TTC549 (cell line): ENCODE measurements around the gene ZSCAN21.

Source experiments
- FAIRE-seq: peaks from 2 replicates; lab custom pipeline; 2012; peaks lifted over from hg19 to GRCh38; lab: Jason Lieb, UNC

Gene ZSCAN21

DNA sequence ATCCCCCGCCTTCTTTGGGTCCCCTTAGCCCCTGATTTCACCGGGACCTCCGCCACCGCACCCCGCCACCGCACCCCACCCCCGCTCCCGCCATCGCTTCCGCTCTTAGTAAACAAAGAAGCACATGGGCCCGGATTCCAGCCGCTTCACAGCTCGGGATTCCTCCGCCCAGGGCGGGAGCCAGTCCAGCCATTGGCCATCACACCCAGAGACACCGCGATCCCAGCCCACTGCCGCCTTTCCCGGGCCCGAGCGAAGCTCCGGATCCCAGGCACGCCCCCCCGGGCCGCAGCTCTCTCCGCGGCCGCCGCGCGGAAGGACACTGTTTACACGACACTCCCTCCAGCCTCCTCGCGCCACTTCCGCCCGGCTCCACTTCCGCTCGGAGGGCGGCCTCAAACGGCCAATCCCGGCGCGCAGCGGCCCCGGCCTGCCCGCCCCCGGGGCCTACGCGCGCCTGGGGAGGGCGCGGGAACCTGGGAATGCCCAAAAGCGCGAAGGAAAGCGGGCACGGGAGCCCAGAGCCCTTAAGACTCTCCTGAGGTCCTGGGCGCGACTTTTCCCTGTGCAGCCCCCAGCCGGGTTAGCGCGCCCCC, 50.9 kb downstream of the ZSCAN21 start:
- no peak for FAIRE-seq

DNA sequence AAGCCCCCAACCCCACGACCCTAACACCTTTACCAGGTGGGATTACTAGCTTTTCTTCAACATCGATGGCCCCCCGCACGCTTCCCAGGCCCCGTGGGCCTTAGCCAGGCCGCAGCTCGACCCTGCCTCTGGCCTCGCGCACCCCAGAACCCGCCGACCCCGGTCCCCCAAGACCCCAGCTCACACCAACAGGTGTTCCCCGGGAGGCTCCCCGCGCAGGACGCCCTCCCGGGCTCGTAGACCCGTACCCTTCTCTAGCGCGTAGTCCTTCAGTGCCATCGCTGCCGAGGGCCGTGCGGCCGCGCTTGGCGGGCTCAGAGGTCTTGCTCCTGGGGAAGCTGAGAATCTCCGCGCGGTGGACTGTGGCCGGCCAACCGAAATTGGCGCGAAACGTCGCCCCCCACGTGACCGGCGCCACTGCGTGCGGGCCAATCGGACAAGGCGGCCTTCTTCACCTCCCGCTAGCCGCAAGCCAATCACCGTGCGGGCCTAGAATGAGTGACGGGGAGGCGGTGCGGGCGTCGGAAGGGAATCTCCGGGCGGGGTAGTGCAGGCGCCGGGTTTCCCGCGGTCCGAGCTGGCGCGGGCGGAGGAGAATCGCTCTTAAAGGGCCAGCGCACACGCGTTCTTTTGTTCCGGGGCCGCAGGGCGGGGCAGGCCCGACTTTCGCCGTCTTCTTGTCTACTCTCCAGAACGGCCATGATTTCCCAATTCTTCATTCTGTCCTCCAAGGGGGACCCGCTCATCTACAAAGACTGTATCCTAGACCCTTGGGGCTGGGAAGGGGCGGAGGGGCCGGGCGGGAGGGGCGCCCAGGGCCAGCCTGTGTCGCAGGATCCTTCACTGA, 51.7 kb downstream of the ZSCAN21 start, which contains the start of the genes AP4M1 and MCM7:
Gene AP4M1, plus strand, starts transcription at position 628 of the 847 bp plus-strand sequence. Its CDS starts 72 bp downstream, at position 700.
Gene MCM7, minus strand, starts transcription at position 382 of the 847 bp plus-strand sequence. Its CDS starts 103 bp downstream, at position 279.
- FAIRE-seq: peak; percentile 39

DNA sequence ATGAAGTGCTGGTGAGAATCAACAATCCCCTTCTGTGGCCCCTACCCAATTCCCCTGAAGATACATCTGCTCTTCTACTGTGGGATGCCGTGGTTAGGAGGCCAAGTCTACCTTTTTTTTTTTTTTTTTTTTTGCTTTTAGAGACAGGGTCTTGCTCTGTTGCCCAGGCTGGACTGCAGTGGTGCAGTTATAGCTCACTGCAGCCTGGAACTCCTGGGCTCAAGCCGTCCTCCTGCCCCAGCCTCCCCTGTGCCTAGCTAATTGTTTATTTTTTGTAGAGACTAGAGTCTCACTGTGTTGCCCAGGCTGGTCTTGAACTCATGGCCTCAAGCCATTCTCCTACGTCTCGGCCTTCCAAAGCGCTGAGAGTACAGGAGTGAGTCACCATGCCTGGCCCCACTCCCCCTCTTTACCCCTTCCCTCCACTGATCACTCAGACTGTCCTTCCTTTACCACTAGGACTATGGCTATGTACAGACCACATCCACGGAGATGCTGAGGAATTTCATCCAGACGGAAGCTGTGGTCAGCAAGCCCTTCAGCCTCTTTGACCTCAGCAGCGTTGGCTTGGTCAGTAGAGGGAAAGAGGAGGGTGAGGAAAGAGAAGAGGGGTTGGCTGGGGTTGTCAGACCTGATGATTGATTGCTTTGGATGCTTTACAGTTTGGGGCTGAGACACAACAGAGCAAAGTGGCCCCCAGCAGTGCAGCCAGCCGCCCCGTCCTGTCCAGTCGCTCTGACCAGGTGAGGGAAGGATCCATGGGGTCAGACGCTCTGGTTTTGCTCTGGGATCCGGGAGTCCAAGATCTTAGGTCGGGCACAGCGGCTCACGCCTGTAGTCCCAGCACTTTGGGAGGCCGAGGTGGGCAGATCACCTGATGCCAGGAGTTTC, 53.6 kb downstream of the ZSCAN21 start:
- no peak for FAIRE-seq

DNA sequence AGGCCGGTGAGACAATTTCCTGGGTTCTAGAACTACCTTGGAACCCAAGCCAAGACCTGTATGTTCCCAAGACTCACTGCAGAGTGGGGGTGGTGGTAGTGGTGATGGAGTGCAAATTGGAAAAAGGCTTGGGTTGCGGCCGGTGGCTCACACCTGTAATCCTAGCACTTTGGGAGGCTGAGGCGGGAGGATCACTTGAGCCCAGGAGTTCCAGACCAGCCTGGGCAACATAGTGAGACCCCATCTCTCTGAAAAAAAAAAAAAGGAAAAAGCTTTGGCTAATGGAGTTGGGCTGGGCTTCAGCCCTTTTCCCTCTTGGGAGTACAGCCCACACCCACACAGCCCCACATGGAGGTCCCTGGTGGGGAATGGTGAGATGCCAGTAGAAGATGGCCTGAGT, 56.0 kb downstream of the ZSCAN21 start:
- no peak for FAIRE-seq

DNA sequence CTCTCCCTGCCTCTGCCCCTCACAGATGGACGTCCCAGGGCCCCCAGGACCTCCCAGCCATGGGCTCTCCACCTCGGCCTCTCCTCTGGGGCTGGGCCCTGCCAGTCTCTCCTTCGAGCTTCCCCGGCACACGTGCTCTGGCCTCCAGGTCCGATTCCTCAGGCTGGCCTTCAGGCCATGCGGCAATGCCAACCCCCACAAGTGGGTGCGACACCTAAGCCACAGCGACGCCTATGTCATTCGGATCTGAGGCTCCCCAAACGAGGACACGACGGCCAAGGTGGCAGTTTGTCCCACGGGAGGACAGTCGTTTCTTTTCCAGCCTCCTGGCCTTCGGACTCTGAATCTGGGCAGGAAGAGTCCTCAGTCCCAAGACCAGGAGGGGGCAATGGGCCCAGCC, 57.1 kb downstream of the ZSCAN21 start:
- no peak for FAIRE-seq

DNA sequence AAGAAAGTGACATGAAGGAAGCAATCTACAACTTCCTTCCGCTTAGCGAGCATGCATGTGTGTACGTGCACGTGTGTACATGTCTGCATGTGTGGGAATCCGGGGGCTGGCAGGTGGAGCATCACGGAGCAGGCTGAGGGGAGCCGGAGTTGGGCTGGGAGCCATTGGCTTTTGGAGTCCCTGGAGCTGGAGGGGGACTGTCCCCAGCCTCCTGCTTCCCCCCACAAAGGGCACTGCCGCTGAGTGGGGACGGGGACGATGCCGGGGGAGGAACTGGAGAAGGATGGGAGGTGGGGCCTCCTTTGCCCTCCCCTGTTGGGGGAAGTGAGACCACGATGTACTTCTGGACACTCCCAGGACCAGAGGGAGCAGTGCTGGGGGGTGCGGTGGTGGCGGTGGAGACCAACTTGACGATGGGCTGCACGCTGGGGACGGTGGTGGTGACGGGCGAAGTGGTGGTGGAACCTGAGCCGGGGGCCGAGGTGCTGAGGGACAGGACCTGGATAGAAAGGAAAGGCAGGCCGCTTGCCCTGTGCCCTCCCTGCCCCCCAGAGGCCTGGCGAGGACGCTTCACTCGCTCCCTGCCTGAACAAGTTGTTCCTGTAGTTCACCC, 57.7 kb downstream of the ZSCAN21 start:
- no peak for FAIRE-seq

DNA sequence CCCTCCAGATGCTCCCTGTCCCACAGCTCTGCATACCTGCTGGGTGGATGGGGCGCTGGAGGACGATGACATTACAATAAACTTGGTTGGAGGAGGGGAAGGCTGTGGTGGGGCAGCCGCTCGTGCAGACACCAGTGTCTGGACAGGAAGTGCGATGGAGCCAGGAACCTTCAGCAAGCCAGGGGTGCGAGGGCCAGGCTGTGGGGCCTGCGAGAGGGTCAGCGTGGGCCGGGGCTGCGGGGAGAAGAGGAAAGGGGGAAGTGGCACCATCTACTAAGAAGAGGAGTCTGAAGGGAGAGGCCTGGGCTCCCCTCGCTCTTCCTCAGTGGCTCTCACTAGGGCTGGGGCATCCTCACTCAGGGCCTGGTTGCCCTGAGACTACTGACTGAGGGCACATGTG, 58.3 kb downstream of the ZSCAN21 start:
- no peak for FAIRE-seq

DNA sequence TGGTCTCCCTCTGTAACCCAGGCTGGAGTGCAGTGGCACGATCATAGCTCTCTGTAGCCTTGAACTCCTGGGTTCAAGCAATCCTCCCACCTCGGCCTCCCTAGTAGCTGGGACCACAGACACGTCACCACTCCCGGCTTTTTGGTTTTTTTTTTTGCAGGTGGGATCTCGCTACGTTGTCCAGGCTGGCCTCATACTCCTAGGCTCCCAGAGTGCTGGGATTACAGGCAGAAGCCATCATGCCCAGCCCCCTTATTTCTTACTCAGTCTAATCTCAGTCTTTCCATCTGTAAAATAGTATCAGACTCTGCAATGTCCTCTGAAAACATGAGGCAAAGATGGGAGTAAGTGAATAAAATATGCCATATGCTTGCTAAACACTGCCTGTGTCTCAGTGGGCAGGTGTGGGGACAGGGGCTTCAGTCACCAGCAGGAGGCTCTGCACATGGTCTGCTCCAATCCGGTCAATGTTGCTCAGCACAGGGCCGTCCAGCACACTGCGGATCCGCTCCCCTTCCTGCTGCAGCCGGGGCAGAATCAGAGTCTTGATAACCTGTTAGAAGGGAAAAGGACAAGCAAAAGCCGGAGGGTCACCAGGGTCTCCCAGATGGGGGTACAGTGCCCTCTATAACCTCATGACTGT, 60.1 kb downstream of the ZSCAN21 start:
- no peak for FAIRE-seq

DNA sequence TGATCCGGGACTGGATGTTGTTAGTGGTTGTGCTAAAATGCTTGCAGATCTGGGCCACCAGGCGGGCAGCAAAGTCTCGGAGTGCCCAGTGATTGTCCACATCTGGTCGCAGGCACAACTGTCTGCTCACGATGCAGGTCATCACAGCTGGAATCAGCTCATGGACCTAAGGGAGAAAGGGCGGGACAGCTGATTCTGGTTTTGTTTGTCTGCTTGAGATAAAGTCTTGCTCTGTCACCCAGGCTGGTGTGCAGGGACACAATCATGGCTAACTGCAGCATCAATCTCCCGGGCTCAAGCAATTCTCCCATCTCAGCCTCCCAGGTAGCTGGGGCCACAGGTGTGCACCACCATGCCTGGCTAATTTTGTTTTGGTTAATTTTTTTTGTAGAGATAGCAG, 61.6 kb downstream of the ZSCAN21 start:
- no peak for FAIRE-seq

DNA sequence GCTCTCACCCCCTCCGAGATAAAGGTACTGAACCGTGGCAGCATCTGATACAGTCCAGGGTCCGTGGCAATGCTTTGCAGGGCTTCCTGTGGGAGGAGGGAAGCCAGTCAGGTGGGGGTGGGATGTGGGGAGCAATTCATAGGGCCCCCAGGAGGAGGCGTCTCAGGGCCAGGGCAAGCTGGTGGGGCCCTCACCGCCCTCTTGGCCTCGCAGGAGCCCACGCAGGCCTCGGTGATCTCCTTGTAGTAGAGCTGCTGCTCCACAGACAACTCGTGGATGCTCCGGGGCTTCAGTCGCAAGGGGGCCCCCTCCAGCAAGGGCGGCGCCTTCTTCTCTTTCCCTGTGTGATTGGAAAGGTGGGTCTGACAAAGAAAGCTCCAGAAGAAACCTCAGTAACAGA, 62.3 kb downstream of the ZSCAN21 start:
- FAIRE-seq: no peak
